AML-193 (cell line): ENCODE measurements around the gene PRXL2B.
"Not testable (repeated sequence)": the region's sequence is repeated elsewhere in the genome, so short reads cannot be mapped to it uniquely, and the experiment has no call there.

Experiments used
- DNase-seq, 2 experiments: peaks; one replicate each; lab custom pipeline; 2025; lab: John Stamatoyannopoulos, UW

PRXL2B gene, protein sequence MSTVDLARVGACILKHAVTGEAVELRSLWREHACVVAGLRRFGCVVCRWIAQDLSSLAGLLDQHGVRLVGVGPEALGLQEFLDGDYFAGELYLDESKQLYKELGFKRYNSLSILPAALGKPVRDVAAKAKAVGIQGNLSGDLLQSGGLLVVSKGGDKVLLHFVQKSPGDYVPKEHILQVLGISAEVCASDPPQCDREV

GRCh38 chr1:2586154-2587070 lies at the start of gene PRXL2B:
PRXL2B (plus strand) TSS chr1:2586777; CDS start chr1:2586886, 109 bp downstream.
- peak; percentile 91 to 96 for DNase-seq

DNA sequence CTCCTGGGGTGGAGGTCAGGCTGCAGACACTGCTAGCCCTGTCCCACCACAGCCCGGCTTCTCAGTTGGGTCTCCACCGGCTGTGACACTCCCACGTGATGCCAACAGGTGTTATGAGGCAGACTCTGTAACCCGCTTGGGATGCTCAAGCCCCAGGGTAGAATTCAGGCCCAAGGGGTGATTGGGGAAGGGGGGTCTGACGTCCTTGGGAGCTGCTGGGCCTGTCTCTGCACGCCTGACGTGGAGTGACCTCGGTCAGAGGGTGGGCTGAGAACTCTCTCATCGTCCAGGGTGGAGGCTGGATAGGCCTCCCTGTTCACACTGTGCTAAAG lies 48.8 kb upstream of the PRXL2B start:
- no peak for DNase-seq

GRCh38 chr1:2538376-2538775 lies 48.2 kb upstream of the PRXL2B start:
- DNase-seq: no peak

- no peak for DNase-seq
Measured at GRCh38 chr1:2538872-2539271, 47.7 kb upstream of the PRXL2B start.

DNA sequence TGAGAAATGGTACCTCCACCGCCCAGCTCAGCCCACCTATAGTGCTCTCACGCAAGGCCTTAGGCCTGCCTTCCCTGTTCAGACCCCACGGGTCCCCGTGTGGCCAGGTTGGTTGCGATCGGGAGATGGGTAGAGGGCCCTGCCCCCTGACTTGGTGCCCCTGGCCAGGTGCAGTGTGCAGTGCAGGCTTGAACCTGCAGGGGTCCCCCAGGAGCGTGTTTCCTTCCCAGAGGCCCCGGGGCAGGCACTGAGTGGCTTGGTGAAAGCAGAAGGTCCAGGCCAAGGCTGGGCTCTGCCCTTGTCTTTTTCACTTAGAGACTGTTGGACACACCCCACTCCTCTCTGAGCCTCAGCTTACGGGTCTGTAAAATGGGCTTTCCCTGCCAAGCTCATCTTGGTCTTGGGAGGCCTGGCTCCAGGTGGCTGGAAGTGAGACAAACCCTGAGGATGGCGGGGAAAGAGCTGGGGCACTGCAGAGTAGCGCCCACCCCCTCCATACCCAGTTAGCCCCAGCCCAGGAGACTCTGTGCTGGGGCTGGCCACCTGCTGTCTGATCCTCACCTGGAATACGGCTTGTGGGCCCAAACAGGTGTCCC lies 47.2 kb upstream of the PRXL2B start:
- DNase-seq: peak in 1 of 2 experiments; percentile 15

GRCh38 chr1:2540816-2541492 lies 45.6 kb upstream of the PRXL2B start:
- no peak for DNase-seq

- DNase-seq: no peak
Measured at GRCh38 chr1:2541619-2542245, 44.8 kb upstream of the PRXL2B start.

DNA sequence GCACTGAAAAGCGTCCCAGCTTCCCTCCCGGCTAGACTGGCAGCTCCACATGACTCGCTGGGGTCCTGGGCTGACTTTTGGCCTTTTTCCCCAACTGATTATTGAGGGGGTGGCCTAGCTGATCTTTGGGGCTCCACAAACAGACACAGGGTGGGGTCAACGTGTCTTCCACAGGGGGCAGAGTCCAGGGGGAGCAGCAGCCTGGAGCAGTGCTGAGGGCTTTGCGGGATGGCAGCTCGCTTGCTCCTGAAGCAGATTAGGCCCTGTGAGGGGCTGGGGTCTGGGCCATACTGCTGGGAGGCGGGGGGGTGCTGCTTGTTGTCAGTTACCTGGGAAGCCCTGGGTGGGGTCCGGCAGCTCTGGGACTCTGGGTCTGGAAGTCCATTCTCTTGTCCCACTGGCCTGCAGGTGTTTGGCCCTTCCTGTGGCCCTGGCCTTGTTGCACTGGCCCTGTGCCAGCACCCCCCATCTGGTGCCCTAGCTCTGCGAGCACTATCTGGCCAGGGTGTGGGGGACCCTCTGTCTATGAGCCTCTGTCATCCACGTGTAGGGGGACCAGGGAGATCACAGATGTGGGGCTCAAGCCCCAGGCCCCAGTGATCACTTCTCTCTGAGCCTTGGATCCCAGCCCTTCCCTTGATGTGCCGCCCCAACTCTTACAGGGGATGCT lies 44.2 kb upstream of the PRXL2B start:
- DNase-seq: no peak

DNA sequence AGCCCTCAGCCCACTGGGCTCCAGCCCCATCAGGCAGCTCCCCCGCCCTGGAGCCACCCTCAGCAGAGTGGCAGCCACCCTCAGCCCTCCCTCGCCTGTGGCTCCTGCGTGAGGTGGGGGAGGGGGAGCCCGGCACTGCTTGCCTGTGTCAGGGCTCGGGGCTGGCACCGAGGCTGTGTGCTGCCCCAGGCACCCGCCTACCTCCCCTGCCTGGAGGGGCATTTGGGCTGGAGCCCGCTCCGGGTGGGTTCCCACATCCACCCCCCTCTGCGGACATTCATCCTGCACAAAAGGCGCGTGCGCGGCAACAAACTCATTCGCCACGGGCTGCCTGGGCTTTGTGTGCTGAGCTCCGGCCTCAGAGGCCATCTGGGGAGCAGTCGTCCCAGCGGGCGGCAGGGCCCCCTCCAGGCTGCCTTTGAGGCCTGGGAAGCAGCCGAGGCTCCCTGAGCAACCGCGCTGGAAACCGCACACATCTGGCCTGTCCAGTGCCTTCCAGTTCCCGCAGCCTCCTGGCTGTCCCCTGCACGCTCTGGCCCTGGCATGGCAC lies 43.0 kb upstream of the PRXL2B start:
- DNase-seq: no peak

- no peak for DNase-seq
Measured at GRCh38 chr1:2544093-2544874, 42.3 kb upstream of the PRXL2B start.

- DNase-seq: no peak
Measured at GRCh38 chr1:2544875-2545640, 41.5 kb upstream of the PRXL2B start.

DNA sequence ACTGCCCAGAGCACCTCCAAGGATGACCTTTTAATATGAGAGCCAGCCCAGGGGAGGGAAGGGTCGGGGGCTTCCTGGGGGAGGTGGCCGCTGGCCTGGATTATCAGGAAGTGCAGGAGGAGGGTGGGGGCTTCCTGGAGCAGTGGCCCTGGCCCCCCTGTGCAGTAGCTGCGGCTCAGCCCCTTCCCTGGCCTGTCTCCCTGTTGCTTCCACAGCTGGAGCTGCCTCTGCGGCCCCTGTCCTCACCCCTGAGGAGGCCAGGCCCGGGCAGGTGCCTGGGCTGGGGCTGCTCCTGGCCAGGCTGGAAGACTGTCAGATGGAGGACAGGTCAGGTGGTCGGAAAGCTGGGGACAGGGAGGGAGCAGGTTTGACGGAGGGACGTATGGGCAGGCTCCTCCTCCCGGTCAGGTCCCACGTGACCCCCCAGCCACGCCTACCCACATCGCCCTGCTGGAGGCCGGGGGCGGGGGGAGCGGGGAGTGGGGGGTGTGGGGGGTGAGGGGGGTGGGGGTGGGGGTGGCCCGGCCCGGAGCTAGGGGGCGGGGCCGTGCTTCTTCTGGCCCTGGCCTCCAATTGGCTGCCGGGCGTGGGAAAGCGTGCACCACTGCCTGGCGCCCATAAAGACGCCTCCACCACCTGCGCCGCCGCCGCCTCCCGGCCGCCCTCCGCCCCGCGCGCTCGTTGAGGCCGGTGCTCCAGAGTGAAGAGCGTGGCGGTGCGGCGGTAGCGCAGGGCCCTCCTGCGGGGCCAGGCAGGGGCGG lies 40.6 kb upstream of the PRXL2B start:
- peak; percentile 80 to 83 for DNase-seq

DNA sequence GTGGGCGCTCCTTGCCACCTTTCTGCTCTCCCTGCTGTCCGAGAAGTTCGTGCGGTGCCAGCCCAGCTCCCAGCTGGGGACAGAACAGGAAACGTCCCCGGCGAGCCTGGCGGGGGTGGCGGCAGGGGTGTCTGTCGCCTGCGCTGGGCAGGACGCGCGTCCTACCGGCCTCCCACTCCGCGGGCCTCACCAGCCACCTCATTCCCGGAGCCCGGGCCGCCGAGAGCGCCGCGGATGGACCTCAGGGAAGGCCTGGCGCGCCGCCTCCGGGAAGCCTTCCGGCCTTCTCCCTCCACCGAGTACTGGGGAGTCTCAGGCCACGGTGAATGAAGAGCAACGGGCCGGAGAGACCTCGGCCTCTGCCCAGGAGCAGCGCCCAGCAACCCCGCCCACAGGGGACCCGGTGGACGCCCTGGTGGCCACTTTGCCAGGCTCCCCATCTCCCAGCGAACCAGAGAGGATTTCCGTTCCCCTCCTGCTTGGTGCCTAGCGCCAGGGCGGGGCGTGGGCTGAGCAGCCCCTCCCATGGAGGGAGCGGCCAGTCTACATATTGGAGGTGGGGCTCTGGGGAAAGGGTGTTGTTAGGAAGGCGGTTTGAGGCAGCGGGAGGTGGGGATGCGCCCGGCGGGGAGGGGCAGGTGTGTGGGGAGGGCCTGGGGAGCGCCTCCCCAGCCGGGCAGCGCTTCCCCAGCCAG lies 39.9 kb upstream of the PRXL2B start:
- DNase-seq: peak; percentile 85 to 89

- DNase-seq: no peak
Measured at GRCh38 chr1:2547210-2548067, 39.1 kb upstream of the PRXL2B start.

GRCh38 chr1:2548068-2548589 lies 38.4 kb upstream of the PRXL2B start:
- peak; percentile 64 to 70 for DNase-seq

DNA sequence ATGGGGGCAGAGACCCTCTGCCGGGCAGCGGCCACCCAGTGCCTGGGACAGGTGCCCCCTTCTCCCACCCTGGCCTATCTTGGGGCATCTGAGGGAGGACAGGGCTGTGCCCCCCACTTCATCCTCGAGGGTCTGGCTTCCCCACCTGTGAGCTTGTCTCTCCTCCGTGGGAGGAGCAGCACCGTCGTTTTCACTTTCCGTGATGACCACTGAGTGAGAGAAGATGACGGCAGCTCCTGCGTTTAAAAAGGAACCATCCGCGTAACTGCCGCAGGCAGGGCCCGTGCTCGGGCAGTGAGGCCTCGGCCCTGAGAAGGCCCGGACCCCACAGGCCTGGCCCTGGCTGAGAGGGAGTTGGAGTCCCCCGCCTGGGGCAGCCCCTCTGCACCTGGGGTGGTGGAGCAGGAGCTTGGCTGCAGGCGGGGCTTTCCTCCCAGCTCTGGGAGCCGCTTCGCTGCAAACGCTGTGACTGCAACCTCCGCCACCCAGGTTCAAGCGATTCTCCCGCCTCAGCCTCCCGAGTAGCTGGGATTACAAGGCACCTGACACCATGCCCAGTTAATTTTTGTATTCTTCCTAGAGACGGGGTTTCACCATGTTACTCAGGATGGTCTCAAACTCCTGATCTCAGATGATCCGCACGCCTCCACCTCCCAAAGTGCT lies 37.1 kb upstream of the PRXL2B start:
- not testable (repeated sequence) for DNase-seq
